Measurements from ENCODE around the gene FNDC7.
"Not testable (repeated sequence)": the region's sequence is repeated elsewhere in the genome, so short reads cannot be mapped to it uniquely, and the experiment has no call there.

The FNDC7 gene

DNA sequence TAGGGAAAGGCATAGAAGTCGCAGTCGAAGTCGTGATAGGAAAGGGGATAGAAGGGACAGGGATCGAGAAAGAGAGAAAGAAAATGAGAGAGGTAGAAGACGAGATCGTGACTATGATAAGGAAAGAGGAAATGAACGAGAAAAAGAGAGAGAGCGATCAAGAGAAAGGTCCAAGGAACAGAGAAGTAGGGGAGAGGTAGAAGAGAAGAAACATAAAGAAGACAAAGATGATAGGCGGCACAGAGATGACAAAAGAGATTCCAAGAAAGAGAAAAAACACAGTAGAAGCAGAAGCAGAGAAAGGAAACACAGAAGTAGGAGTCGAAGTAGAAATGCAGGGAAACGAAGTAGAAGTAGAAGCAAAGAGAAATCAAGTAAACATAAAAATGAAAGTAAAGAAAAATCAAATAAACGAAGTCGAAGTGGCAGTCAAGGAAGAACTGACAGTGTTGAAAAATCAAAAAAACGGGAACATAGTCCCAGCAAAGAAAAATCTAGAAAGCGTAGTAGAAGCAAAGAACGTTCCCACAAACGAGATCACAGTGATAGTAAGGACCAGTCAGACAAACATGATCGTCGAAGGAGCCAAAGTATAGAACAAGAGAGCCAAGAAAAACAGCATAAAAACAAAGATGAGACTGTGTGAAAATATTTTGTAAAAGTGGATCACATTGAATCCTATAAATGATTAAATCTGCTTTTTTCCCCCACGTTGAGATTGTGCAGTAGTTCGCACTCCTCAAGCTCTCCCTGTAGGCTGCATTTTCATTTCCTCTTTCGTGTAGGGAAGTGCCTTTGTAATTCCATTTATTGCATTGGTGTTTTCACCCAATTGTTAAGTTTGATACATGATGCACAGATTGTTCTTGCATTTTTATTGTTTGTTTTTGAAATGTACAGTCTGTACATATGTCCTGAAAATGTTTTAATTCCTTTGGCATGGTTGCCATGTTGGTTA, 13.1 kb upstream of the FNDC7 start:
- no peak for DNase-seq (ENCODE audit: low spot score)

DNA sequence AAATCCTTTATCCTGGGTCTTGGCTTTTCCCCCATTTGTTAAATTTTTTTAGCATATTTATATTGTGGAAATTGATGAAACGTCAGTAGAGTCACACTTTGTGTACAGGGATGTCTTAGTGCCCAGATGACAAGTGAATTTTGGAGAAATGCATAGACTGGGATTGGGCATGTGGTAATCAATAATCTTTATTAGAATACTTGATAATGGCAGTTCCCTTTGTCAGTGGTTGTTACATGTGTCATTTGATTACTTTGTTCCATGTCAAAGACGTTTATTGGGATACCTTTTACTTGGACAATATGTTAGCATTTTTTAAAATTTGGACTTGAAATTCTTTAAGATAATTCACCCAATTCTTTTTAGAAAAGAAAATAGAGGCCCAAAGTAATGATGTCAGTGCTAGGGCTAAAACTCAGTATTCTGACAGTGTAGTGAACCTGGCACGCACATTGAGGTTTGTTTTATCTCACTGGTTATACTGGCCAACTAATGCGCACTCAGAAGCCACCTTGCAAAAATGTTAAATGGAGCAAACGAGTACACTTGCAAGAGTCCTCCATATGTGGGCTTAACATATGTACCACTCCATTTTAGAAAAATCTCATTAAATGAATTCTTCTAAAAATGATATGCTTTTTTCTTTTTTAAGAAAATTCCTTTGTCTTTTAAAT, 11.4 kb upstream of the FNDC7 start:
- DNase-seq (ENCODE audit: low spot score) = no peak

- not testable (repeated sequence) for DNase-seq (ENCODE audit: low spot score)
These were observed 10.6 kb upstream of the FNDC7 start for GRCh38 chr1:108702109-108702508.

DNA sequence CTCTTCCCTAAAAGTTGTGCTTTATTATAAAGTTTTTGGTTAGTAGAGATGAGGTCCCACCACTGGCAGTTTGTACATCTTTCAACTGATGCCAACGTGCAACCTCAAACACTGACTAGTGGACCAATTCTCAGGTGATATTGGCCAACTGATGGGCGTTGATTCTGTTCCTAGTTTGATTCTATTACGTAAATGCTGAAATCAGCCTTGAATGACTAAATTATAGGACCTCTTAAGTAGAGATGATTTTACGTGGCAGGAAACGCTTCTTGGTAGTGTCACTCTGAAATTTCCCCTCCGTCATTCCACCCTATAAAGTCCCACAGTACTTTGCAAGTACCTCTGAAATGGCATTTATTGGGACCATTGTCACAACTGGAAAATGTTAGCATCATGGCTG, 8.8 kb upstream of the FNDC7 start:
- DNase-seq (ENCODE audit: low spot score) = no peak

DNA sequence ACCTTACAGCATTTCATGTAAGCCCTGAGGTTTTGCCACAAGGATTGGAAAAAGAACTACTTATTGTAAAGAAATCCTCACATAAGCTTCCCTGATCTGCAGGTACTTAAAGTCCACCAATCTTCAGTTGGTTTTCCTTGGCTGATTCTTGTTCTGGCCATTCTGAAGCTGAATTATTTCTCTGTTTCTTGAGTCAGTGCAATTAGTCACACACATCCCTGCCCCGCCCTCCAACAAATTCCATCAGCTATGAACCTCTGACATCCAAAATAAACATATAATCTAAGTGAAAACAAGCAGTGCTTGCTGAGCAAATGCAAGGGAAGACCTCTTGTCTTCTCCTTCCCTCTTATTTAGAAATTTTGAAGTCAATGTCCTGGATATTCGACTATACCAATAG, 8.2 kb upstream of the FNDC7 start:
- peak; percentile 74 for DNase-seq (ENCODE audit: low spot score)

GRCh38 chr1:108706643-108707042, 6.1 kb upstream of the FNDC7 start:
- DNase-seq (ENCODE audit: low spot score) = no peak

DNA sequence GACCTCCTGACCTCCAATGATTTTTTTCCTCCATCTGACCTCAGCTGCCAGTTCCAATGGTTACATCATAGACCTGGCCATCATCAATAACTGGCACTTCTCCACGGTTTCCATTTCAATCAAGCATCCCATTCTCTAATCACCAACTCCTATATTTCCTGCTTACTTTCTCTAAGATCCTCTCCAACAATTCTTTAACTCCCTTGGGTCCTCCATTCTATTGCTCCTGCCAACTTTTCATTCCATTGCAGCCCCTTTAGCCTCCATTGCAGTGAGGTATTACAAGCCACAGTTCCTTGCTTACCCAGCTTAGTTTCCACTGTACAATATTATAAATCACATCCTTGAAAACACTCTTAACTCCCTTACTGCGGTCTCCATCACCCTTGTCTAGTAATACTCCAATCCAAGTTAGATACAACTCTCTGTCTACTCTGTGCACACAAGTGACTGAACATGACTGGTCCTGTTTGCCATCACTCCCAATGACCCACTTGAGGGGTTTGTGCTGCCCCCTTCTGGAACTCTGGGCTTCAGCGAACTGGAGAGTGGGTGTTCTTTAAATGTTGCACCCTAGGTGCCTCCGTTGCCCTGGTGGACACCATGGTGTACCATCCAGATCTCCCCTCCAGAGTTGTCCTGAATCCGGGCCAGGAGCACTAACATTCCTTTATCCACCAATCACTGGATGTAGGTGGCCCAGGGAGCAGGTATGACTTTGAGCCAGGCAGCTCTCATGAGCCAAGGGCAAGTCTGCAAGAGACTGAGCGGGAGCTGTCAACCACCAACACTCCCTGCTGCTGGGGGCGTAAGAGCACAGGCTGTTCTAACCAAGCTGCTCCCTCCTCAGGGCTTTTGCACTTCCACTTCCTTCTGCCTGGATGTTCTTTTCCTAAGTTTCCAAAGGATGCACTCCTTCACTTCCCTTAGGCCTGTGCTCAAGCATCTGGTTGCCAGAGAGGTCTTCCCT, 3.7 kb upstream of the FNDC7 start:
- no peak for DNase-seq (ENCODE audit: low spot score)

GRCh38 chr1:108715932-108716331, 3.2 kb downstream of the FNDC7 start:
- no peak for DNase-seq (ENCODE audit: low spot score)

GRCh38 chr1:108716437-108717230, 3.9 kb downstream of the FNDC7 start:
- no peak for DNase-seq (ENCODE audit: low spot score)

DNA sequence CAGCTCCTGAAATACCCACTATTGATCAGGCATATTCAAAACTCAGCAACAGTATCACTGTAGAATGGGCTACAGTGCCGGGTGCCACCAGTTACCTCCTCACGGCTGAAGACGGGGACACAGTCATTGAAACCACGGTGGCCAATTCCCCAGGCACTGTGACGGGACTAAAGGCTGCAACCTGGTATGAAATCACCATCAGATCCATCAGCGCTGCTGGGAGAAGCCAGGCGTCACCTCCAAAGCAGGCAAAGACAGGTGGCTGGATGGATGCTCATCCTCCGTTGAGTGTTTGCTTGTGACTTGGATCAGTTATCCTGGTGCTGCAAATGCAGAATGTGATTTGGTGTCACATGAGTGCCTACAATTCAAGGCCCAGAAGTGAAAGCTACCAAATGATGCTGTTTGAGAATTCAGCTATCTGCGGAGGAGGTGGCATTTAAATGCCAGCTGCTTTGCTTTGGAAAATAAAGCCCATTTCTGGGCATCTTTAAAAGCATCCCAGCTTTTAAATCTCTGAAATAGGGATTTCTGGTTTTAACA, 5.1 kb downstream of the FNDC7 start:
- no peak for DNase-seq (ENCODE audit: low spot score)

GRCh38 chr1:108718927-108719655, 6.4 kb downstream of the FNDC7 start:
- no peak for DNase-seq (ENCODE audit: low spot score)

DNA sequence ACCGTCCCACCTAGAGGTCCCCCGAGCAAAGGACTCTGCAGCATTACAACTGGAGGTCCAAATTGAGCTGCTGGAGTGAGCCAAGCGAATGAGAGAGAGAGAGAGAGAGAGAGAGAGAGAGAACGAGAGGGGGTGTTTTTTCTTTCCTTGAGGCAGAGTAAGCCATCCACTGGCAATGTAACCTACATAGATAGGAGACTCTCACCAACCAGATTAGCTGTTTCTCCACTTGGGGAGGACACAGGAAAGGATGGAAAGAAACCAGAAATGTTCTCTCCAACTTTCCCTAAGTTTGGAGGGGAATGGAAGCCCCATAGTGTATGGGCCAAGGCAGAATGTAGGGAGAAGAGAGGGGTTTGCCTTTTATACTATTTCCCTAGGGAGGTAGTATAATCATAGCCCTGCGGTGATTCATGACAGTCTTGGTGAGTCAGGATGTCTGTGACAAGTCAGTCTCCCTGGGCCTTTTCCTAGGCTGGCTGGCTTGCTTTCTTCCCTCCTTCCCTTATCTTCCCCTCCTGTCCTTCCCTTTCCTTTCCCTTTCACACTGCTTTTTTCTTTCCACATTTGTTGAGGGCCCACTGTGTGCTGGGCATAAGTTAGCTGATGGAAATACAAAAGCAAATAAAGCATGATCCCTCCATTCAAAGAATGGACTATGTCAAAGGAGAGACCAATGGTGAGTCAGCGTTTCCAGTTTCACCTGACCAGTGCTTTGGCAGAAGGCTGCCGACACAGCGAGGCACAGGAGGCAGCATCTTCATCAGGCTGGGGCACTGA, 7.1 kb downstream of the FNDC7 start:
- peak; percentile 93 for DNase-seq (ENCODE audit: low spot score)

DNA sequence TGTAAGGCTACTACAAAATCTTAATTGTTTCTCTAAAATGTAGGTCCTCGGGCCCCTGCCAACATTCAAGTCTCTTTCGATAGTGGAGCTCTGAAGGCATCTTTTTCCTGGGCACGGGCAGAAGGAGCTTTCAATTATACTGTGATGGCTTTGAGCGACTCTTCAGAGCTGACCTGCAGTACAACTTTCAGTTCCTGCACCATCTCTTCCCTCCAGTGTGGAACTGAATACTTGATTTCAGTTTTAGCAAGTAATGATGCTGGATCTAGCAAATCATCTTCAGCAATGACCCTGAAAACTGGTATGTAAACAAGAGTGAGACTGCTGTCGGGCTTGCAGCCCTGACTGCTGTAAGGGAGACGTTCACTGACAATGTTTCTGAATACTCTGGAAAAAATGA, 9.6 kb downstream of the FNDC7 start:
- DNase-seq (ENCODE audit: low spot score) = no peak

- no peak for DNase-seq (ENCODE audit: low spot score)
These were observed 13.2 kb downstream of the FNDC7 start for GRCh38 chr1:108725906-108726305.

GRCh38 chr1:108728327-108728923, 15.7 kb downstream of the FNDC7 start:
- no peak for DNase-seq (ENCODE audit: low spot score)

GRCh38 chr1:108729481-108729880, 16.8 kb downstream of the FNDC7 start:
- no peak for DNase-seq (ENCODE audit: low spot score)

- no peak for DNase-seq (ENCODE audit: low spot score)
These were observed 19.7 kb downstream of the FNDC7 start for GRCh38 chr1:108732398-108732797.

- no peak for DNase-seq (ENCODE audit: low spot score)
These were observed 21.6 kb downstream of the FNDC7 start for GRCh38 chr1:108734171-108734865.
